ENCODE results near the gene PTPRN2.
"Not testable (repeated sequence)": the region's sequence is repeated elsewhere in the genome, so short reads cannot be mapped to it uniquely, and the experiment has no call there.

Gene PTPRN2

DNA sequence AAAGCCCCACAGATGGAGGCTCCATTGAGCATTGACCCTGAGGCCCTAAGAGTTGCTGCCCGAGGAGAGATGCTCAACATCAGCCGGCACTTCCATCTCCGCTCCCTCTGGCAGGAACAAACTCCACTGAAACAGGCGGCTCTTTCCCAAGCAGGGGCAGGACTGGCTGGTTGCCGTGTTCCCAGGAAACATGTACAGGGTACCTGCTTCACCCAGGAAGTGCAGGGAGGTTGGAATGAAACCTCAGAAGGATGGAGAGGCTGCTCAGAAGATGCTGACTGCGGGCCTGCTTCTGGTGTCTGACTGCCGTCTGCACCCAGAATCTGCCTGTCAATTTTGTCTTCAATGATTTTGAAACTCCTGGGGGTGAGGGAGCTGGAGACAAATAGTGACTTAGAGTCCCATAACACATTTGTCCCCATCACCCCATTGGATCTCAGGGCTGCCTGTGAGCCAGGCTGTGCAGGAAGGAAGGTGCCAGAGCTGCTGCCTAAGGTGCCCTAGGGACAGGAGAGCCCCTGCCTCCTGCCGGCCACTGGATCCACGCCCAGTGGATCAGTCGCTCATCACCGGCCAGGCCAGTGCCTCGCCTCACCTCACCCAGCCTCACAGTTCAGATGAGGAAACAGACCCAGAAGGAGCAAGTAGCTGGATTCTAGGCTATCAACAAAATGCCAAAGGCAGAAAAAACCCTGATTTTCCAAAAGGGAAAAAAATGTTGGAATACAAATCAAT is 237.3 kb downstream of the PTPRN2 start:
- no peak for DNase-seq (ENCODE audit: low spot score)

DNA sequence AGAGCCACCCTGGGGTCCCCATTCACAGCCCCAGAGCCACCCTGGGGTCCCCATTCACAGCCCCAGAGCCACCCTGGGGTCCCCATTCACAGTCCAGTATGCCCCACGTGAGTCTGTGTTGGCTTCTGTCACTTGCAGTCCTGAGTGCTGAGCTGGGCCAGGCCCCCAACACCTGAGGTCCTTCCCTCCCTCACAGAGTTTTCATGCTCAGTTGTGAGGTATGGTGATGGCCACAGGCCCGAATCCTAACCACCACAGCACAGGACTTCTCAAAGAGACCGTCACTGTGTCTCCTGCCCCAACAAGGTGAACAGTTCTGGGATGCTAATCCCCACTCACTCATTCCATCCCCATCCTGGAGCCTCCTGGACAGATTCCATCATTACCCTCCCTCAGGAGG is 239.2 kb downstream of the PTPRN2 start:
- no peak for DNase-seq (ENCODE audit: low spot score)

DNA sequence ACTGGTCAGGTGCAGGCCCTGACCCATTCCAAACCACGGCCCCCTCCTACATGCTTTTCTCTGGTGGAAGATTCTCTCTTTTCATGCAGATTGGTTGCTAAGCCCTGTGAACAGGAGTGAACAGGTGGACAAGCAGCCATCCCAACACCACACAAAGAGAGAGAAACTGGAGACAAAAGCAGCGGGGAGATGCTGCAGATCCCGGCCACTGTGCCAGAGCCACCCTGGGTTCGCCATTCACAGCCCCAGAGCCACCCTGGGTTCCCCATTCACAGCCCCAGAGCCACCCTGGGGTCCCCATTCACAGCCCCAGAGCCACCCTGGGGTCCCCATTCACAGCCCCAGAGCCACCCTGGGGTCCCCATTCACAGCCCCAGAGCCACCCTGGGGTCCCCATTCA is 239.6 kb downstream of the PTPRN2 start:
- not testable (repeated sequence) for DNase-seq (ENCODE audit: low spot score)

DNA sequence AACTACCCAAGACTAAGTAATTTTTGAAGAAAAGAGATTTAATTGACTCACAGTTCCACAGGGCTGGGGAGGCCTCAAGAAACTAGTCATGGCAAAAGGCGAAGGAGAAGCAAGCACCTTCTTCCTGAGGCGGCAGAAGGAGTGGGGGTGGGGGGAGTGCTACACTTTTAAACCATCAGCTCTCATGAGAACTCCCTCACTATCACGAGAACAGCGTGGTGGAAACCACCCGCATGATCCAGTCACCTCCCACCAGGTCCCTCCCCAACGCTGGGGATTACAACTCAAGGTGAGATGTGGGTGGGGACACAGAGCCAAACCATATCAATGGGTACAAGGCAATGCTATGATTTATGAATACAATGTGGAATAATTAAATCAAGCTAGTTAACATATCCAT is 241.9 kb downstream of the PTPRN2 start:
- DNase-seq (ENCODE audit: low spot score): no peak

DNA sequence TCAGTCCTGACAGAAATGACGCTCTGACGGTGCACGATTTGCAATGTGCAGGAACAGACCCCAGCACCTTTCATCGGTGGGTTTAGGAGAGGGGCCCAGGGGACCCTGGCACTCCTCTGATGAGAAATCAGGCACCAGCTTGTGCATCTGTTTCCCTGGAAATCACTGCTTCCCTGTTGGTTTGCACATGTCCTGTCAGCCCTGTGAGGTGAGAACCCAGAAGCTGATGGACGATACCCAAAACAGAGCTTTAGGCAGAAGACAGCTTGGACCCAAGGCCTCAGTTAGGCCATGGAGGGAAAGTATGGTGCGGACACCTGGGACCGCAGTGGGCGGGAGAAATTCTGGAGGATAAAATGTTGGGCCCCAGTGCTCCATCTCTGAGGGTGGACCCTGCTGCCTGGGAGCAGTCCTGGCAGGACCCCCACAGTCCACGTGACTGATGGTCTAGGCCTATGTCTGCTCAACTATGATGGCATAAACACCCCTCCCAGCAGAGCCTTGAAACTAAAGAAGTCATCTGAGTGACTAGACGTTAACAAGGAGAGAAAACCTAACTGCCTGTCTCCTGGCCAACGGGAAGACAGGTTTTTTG is 242.8 kb downstream of the PTPRN2 start:
- no peak for DNase-seq (ENCODE audit: low spot score)

DNA sequence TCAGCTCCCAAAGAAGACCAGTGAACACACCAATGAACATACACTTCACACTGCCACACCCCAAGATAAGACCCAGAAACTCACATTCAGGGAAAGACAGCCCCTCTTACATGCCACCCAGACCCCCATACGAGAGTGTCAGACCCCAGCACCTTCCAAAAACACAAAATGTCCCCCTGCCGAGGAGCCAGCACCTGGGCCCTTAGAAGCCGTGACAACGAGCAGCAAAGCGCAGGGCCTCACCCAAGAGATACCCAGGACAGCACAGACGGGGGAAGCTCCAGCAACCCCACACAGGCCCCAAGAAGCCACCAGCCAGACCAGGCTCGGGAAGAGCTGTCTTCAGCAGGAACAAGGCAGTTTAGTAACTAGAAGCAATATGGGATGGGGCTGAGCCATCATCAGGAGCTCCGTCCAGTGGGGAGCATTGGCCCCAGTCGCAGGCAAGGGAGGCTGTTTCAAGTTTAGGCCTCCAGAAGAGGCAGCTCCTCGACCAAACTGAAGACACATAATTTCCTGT is 243.6 kb downstream of the PTPRN2 start:
- DNase-seq (ENCODE audit: low spot score): no peak

DNA sequence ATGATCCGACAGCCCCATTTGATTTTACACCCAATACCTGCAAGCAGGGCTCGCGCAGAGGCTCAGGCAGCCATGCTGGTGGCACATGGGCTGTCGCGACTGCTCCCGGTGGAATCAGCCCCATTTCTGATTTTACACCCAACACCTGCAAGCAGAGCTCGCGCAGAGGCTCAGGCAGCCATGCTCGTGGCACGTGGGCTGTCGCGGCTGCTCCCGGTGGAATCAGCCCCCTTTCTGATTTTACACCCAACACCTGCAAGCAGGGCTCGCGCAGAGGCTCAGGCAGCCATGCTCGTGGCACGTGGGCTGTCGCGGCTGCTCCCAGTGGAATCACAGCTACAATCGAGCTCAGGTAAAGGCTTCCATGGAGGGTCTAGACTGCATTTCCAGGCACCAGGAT is 244.1 kb downstream of the PTPRN2 start:
- no peak for DNase-seq (ENCODE audit: low spot score)

DNA sequence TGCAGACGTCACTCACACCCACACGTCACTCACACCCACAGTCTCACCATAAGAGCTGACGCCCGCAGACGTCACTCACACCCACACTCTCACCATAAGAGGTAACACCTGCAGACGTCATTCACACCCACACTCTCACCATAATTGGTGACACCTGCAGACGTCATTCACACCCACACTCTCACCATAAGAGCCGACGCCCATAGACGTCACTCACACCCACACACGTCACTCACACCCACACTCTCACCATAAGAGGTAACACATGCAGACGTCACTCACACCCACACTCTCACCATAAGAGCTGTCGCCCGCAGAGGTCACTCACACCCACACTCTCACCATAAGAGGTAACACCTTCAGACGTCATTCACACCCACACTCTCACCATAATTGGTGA is 246.5 kb downstream of the PTPRN2 start:
- DNase-seq (ENCODE audit: low spot score): not testable (repeated sequence)

DNA sequence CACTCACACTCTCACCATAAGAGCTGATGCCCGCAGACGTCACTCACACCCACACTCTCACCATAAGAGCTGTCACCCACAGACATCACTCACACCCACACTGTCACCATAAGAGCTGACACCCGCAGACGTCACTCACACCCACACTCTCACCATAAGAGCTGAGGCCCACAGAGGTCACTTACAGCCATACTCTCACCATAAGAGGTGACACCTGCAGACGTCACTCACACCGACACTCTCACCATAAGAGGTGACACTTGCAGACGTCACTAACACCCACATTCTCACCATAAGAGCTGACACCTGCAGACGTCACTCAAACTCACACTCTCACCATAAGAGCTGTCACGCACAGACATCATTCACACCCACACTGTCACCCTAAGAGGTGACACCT is 250.7 kb downstream of the PTPRN2 start:
- DNase-seq (ENCODE audit: low spot score): not testable (repeated sequence)

DNA sequence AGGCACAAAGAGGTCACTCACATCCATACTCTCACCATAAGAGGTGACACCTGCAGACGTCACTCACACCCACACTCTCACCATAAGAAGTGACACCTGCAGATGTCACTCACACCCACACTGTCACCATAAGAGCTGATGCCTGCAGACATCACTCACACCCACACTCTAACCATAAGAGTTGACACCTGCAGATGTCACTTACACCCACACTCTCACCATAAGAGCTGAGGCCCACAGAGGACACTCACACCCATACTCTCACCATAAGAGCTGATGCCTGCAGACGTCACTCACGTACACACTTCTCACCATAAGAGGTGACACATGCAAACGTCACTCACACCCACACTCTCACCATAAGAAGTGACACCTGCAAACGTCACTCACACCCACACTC is 255.1 kb downstream of the PTPRN2 start:
- DNase-seq (ENCODE audit: low spot score): not testable (repeated sequence)

DNA sequence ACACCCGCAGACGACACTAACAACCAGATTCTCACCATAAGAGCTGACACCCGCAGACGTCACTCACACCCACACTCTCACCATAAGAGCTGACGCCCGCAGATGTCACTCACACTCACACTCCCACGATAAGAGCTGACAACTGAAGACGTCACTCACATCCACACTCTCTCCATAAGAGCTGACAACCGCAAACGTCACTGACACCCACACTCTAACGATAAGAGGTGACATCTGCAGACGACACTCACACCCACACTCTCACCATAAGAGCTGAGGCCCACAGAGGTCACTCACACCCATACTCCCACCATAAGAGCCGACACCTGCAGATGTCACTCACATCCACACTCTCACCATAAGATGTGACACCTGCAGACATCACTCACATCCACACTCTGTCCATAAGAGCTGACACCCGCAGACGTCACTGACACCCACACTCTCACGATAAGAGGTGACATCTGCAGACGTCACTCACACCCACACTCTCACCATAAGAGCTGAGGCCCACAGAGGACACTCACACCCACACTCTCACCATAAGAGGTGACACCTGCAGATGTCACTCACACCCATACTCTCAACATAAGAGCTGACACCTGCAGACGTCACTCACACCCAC is 255.7 kb downstream of the PTPRN2 start:
- DNase-seq (ENCODE audit: low spot score): not testable (repeated sequence)

DNA sequence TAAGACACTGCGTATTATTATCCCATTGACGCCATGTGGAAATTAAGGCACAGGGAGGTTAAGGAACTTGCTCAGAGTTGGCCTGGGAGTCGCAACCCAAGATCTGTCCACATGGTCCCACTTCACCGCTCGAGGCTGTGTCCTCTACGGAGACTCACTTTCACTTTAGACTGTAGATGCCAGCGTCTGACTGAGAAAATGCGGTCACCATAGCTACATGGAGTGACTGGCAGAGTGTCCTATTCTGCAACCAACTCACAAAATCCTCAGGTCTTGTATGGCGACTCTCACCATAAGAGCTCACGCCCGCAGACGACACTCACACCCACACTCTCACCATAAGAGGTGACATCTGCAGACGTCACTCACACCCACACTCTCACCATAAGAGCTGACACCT is 257.9 kb downstream of the PTPRN2 start:
- DNase-seq (ENCODE audit: low spot score): no peak

DNA sequence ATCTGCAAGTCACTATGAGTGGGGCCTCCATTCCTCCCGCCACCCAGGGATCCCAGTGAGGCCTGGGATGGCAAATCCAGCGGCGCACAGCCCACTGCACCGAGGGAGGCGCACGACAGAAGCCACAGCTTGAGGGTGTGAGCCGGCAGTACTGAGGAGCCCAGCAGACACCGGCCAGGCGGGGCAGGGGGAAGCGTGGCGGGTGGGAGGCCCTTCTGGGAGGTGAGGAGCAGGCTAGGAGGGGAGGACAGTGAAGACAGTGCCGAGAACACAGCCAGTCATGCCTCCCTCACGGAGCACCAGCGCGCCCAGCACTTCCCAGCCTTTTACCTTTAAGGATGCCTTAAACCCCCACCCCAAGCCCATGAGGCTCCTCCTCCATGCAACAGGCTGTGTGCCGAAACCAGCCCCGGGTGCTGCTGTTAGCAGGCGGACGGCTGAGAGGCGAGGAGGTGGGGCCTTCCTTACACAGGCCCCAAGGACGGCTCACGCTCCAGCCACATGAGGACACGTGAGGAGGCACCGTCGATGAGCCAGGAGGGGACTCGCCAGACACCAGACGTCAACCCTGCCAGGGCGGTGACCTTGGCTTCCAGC is 258.5 kb downstream of the PTPRN2 start:
- DNase-seq (ENCODE audit: low spot score): no peak

DNA sequence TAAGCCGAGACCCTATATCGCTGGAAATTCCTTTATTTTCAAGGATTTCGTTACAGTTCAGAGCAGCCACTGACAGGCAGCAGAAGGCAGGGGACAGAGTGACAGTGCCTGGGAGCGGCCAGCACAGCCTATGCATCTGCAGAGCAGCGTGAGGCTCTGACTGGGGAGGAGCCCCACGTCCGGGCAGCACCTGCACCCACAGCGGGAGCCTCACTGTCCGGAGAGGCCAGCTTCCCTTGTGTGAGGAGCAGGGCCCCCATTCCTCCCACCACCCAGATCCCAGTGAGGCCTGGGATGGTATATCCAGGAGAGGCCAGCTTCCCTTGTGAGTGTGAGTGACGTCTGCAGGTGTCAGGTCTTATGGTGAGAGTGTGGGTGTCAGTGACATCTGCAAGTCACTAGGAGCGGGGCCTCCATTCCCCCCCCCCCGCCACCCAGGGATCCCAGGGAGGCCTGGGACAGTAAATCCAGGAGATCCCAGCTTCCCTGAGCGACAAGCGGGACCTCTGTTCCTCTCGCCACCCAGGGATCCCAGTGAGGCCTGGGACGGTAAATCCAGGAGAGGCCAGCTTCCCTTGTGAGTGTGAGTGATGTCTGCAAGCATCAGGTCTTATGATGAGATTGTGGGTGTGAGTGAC is 259.1 kb downstream of the PTPRN2 start:
- DNase-seq (ENCODE audit: low spot score): no peak

DNA sequence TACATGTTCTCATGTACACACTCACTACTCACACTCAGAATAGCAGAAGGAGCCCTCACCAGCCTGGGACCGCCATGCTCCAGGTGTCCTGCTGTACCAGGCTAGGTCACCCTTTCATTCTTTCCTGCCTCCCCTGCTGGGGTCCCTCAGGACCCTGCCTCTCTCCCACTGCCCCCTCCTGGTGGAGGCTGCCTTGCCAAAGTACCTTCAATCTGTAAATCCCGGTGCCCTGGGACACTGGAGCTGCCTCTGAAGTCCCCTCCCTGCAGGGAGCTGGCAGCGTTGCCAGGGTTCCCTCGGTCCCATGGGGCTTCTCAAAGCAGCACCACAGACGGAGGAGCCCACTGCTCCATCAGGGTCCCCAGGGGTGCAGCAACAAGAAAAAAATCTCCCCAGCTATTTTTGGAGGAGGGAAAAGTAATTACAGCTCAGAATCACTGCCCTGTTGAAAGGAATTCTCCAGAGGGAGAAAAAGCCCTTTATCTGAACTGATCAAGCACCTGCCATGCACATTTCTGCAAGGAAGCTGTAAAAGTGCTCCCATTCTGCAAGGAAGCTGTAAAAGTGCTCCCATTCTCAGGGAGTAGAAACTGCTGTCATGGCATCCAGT is 259.9 kb downstream of the PTPRN2 start:
- no peak for DNase-seq (ENCODE audit: low spot score)

DNA sequence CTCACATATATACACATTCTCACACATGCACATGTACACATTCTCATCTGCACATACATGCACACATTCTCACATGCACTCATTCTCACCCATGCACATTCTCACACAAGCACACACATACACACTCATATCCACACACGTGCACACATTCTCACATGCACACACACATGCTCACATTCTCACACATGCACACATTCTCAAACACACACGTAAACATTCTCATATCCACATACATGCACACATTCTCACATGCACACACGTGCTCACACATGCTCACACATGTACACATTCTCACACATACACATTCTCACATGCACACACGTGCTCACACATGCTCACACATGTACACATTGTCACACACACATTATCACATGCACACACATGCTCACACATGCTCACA is 260.6 kb downstream of the PTPRN2 start:
- no peak for DNase-seq (ENCODE audit: low spot score)

DNA sequence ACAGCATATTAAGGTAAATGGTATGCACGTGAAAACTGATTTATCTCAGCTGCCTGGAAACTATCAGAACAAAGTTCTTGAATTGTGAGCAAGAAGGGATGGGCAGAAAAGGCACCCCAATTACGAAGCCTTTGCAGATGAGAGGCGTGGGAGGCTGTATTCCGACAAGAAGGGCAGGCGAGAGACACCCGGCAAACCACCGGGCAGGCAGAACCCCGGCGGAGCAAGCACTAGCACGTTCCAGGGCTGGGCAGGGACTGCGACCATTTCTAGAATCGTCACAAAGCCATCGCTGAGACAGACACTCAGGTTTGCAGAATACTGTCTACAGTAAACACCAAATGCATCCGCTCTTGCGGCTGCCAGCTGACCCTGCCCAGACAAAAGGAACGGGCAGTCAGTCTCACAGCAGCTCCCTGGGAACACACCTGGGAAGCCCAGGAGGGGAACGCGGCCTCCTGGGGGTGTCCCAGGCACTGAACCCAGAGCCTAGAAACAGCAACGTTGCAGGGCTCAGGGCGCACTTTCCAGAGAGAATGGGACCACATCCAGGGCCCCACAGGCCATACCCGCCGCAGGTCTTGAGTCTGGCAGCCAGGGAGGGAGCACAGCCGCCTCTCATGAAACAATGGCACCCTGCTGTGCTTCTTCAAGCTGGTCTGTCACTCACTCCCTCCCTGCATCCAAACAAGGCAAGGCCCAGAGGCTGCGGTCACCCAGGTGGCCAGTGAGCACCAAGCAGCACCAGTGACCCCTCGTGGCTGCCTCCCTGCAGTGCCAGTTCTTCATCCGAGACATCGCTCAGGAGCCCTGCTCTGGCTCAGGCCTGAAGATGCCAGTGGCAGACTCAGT is 261.9 kb downstream of the PTPRN2 start:
- DNase-seq (ENCODE audit: low spot score): no peak

DNA sequence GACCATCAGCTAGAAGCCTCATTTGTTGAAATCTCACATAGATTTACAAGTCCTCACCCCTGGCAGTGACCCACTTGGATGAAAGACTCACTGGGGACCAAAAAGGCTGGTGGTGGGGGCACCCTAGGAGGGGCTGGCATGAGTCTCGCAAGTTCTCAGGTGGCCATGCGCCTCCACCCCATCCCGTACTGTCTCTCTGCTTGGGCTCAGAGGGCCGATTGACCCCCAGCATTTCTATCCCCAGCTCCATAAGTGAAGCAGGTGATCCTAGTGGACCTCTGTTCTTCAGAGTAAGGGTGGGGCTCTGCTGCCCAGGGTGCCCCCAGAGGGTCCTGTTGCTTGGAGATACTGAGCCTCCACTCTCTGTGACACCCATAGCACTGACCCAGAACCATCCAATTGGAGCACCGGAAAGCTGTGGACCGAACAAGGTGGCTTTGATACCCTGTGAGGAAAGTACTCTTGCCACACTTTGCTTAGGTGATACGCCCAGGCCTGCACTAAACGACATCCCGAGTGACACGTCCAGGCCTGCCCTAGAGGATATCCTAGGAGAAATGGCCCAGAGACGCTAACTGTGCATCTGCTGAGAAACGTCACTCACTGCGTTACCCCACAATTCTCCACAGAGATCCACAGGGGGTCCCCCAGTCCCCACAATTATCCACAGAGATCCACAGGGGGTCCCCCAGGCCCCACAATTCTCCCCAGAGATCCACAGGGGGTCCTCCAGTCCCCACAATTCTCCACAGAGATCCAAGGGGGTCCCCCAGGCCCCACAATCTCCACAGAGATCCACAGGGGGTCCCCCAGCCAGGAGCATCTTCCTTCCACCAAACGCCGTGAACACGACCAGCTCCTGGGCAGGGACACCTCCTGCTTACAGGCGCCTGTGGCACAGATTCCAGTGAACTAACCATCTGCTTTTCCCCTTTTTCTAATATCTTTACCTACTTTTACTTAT is 262.9 kb downstream of the PTPRN2 start:
- DNase-seq (ENCODE audit: low spot score): no peak

DNA sequence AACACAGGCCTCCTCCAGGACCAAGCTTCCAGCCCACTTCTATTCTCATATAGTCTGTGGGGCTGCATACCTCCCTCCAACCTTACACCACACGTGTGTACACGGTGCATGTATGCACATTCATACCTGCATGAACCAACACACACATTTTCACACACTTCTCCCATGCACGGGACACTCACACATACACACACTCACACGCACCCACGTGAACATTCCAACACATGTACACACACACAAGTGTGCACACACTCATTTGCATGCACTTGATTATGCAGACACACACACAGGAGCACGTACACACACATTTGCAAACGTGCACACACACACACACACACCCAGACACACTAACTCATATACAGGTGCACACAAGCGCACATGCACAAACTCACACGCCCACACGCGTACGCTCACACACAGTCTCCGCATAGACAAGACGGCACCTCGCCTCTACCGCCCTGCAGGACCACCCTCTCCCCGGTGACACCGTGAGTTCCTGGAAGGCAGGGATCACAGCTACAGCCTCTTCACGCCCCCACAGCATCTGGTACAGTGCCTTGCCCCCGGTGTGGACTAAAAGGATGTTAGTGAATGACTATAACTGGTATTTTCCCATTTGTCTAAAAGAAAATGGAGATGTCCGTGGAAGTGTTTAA is 263.8 kb downstream of the PTPRN2 start:
- no peak for DNase-seq (ENCODE audit: low spot score)
